Left renal pelvis (tissue), 4 donors: Measurements from ENCODE around the gene DUOXA1. TPM values are rescaled to one million over a fixed set of nuclear protein-coding genes. Genes with fewer than 3 reads are reported as not detected.

Experiments used
- DNase-seq, 4 donors: peaks; one replicate each; pipeline ENCODE4 v3.0.0-alpha.2; 2013; ENCODE audit warnings: low read depth in 4 of 4, low spot score in 3 of 4
- polyA plus RNA-seq, 4 donors: library from polyadenylated mRNA; unstranded; fragments of 120-200 nt; gene quantifications; one replicate each; pipeline ENCODE4 v1.2.1, GENCODE V29; 2013; ENCODE audit not compliant: insufficient read length in 4 of 4

DUOXA1 gene, protein sequence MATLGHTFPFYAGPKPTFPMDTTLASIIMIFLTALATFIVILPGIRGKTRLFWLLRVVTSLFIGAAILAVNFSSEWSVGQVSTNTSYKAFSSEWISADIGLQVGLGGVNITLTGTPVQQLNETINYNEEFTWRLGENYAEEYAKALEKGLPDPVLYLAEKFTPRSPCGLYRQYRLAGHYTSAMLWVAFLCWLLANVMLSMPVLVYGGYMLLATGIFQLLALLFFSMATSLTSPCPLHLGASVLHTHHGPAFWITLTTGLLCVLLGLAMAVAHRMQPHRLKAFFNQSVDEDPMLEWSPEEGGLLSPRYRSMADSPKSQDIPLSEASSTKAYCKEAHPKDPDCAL
- polyA plus RNA-seq = under 1 TPM; 0.10 to 0.66 (median 0.45) TPM

GRCh38 chr15:45129651-45130129, at the start of gene DUOXA1, which contains the start of gene DUOX1:
Gene DUOXA1 (minus strand): TSS chr15:45129879. CDS start chr15:45123014, 6,865 bp downstream.
Gene DUOX1 (plus strand): TSS chr15:45129994. CDS start chr15:45131967, 1,973 bp downstream.
- DNase-seq = no peak

GRCh38 chr15:45177285-45177684, 47.6 kb upstream of the DUOXA1 start:
- DNase-seq = no peak

- no peak for DNase-seq
Measured at GRCh38 chr15:45174577-45174976, 44.9 kb upstream of the DUOXA1 start.

- DNase-seq = no peak
Measured at GRCh38 chr15:45174069-45174468, 44.4 kb upstream of the DUOXA1 start.

GRCh38 chr15:45171912-45172311, 42.2 kb upstream of the DUOXA1 start:
- no peak for DNase-seq

GRCh38 chr15:45169608-45170480, 40.2 kb upstream of the DUOXA1 start:
- no peak for DNase-seq

GRCh38 chr15:45168751-45169551, 39.3 kb upstream of the DUOXA1 start:
- no peak for DNase-seq

DNA sequence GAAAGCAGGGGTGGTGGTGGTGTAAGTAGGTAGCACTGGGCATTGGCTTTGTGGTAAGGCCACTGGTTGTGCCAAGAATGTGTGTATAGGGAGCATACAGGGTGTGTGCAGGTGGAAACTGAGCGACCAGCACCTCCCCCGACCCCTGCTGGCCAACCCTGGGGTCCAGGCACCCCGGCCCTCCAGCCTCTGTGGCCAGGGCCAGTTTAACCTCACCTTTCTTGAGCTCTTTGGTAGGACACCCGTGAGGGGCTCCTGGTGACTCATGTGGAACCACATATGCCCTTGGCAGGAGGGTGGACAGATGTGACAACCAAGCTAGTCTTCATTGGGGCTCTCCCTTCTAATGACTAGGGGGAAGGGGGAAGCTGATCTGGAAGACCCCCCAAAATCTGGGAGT, 38.6 kb upstream of the DUOXA1 start:
- no peak for DNase-seq

- no peak for DNase-seq
Measured at GRCh38 chr15:45167631-45168205, 38.0 kb upstream of the DUOXA1 start.

DNA sequence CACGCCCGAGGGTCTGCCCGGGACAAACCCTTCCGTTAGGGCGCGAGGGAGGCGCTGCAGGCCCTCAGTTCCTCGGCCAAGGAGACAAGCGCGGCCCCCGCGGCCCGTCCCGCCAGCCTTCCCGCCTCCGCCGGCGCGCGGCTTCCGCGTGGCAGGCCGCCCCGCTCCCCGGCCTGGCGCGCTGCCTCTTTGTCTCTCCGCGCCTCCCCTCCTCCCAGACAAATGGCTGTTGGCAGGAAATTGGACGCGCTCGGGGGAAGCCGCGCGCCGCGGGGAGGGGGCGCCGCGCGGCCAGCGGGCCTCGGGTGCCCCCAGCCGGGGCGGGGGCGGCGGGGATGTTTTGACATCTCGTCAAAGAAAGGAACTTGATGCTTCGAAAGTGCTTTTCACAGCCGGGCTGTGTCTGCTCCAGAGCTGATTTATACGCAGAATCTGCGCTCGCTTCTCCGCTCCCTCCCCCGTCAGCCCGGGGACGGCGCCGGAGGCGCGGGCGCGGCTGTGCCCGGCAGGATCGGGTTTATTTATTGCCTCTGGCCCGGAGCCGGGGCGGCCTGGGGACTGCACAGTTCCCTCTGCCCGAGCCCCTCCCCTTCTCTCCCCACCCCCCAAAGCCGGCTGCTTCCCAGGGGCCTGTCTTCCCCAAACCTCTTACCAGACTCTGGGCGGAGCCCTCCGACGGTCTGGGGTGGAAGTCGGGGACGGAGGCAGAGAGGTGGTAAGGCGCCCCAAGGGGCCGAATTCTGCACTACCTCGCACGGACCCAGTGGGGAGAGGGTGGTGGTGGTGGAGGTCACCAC, 37.4 kb upstream of the DUOXA1 start:
- DNase-seq = peak in 3 of 4 donors; percentile 60 to 73 (median 72)

- DNase-seq = no peak
Measured at GRCh38 chr15:45165536-45165935, 35.9 kb upstream of the DUOXA1 start.

DNA sequence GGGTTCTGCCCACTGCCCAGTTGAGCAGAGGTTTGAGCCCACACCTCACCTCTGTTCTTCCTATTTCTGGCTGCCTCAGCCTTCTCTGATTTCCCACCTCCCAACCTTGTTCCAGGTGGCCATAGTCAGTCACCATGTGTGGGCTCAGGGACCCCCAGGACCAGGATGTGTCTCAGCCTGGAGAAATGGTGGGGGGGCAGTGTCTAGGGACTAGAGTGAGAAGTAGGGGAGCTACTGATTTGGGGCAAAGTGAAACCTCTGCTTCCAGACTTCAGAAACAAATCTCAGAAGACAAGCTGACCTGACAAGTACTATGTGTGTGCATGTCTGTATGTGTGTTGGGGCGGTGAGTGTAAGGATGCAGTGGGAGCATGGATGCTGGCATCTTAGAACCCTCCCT, 35.2 kb upstream of the DUOXA1 start:
- no peak for DNase-seq

DNA sequence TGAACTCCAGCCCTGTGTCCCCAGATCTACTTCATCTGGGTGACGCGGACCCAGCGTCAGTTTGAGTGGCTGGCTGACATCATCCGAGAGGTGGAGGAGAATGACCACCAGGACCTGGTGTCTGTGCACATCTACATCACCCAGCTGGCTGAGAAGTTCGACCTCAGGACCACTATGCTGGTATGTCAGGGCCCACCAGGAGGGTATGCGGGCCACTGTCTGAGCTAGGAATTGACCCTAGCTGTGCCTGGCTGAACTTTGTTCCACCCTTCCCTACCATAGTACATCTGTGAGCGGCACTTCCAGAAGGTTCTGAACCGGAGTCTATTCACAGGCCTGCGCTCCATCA, 33.8 kb upstream of the DUOXA1 start:
- DNase-seq = no peak

GRCh38 chr15:45162771-45163507, 33.3 kb upstream of the DUOXA1 start:
- DNase-seq = peak in 3 of 4 donors; percentile 45 to 58 (median 57)

DNA sequence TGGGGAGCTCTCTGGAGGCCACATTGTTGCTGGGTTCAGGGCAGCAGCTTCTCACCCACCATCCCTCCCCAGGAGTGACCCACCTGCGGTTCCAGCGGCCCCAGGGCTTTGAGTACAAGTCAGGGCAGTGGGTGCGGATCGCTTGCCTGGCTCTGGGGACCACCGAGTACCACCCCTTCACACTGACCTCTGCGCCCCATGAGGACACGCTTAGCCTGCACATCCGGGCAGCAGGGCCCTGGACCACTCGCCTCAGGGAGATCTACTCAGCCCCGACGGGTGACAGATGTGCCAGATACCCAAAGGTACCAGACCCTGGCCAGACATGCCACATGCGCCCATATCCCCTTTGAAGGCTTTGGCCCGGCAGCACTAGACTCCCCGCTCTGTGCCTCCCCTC, 32.0 kb upstream of the DUOXA1 start:
- no peak for DNase-seq

- no peak for DNase-seq
Measured at GRCh38 chr15:45157974-45158373, 28.3 kb upstream of the DUOXA1 start.

DNA sequence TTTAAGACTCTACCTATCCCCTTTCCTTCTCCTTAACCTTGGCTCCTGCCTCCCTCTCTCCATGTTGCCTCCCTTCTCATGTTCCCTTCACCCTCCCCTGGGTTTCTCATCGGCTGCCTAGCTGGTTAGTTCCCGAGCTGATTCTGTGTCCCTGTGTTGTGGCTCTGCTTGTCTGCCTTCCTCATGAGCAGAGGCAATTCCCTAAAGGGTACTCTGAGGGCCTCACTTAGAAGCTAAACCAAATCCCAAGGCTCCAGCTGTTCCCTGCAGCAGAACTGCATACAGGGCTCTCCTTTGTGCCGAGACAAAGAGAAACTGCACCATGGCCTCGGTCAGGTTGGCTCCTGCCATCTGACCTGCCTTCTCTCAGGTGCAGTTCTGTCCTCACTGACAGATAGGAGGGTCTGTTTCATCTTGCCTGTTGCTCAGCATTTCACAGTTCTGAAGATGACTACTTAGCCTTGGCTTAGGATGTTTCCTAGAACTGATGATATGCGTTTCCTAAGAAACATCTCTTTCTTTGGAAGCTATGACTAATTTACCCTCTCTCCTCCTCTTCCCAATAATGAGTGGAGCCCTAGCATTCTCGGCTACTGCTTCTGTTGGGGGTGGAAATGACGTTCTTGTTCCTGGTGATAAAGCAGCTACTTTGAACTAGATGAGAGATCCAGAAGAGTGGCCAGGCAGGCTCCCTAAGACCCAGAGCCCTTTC, 27.2 kb upstream of the DUOXA1 start:
- DNase-seq = no peak

DNA sequence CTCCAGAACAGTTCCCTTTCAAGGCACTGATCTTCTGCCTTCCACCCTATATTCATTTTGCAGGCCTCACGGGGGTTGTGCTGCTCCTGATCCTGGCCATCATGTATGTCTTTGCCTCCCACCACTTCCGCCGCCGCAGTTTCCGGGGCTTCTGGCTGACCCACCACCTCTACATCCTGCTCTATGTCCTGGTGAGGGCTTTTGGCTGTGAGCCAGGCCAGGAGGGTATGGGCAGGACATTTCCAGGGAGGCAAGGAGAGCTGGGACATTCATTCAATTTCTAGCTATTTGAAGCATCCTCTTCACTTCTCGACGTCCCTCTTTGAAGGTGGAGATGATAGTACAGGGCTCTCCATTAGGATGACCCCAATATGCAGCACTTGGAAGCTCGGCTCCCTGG, 26.1 kb upstream of the DUOXA1 start:
- no peak for DNase-seq
